Astrocyte of the spinal cord (primary cell): ENCODE measurements around the gene ACOX3.

ENCODE experiments used
- DNase-seq: peaks from one replicate; pipeline ENCODE4 v3.0.0; 2011; ENCODE audit warnings: low read depth, low spot score
- H3K4me3 ChIP-seq: 2 replicates; pipeline ENCODE4 v1.5.1; 2011; ENCODE audit warnings: low read depth, mild to moderate bottlenecking, low read length, moderate library complexity
- CTCF ChIP-seq: IDR thresholded peaks from 2 replicates; pipeline ENCODE4 v1.5.1; 2012; ENCODE audit warnings: low read depth, mild to moderate bottlenecking, low read length, inconsistent platforms
- in situ Hi-C: cut with HindIII; loops from 2 replicates; pipeline ENCODE4 v1.10.0; 2017; ENCODE audit warnings: low sequenced_read_pairs

The ACOX3 gene

GRCh38 chr4:8381814-8382581 lies 58.5 kb downstream of the ACOX3 start:
- in situ Hi-C loops, result no loop called here
- DNase-seq, result no peak
- no peak overlapping the region for H3K4me3 ChIP-seq
- no peak for TF ChIP-seq CTCF

GRCh38 chr4:8380511-8381415 lies 59.8 kb downstream of the ACOX3 start:
- H3K4me3 ChIP-seq, result no peak overlapping the region
- no peak for DNase-seq
- TF ChIP-seq CTCF, result no peak
- in situ Hi-C loops, result no loop called here

DNA sequence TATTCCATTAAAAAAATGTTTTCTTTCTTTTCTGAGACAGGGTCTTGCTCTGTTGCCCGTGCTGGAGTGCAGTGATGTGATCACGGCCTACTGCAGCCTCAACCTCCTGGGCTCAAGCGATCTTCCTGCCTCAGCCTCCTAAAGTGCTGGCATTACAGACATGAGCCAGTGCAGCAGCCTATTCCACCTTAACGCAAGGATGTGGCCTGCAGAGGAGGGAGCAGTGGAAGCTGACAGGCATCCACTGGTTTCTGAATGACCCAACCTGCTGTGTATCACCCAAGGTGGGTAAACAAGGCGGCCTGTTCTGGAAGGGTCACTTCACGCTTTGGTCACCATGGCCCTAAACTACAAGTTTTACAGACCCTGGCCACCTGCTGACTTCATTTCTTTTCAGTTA lies 60.8 kb downstream of the ACOX3 start:
- DNase-seq, result no peak
- no peak overlapping the region for H3K4me3 ChIP-seq
- in situ Hi-C loops, result no loop called here
- TF ChIP-seq CTCF, result no peak

- TF ChIP-seq CTCF, result no peak
- in situ Hi-C loops, result no loop called here
- no peak for DNase-seq
- H3K4me3 ChIP-seq, result no peak overlapping the region
Observed at GRCh38 chr4:8379281-8379680, 61.2 kb downstream of the ACOX3 start.

GRCh38 chr4:8378776-8379175 lies 61.7 kb downstream of the ACOX3 start:
- no peak for TF ChIP-seq CTCF
- H3K4me3 ChIP-seq, result no peak overlapping the region
- in situ Hi-C loops, result no loop called here
- no peak for DNase-seq

DNA sequence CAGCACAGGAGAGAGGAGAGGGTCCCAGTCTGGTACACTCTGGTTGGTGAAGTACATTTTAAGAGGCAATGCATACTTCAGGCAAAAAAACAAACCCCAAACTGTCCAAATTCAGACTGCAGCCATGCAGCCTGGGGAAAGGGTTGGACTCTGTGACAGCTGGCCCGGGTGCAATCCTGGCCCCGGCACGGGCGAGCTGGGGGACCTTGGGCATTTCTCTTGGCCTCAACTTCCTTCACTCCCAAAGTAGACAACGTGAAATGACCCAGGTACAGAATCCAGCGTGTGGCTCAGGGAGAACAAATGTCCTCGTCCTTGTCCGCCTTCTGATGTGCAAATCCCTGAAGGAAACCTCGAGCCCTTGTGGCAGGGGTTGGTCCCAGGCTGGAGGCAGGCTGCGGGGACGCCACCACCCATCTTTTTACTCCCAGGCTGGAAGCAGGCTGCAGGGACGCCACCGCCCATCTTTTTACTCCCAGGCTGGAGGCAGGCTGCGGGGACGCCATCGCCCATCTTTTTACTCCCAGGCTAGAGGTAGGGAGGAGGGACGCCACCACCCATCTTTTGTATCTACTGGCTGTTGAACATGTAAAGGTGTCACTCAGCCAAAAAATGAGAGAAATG lies 62.3 kb downstream of the ACOX3 start:
- in situ Hi-C loops, result no loop called here
- no peak overlapping the region for H3K4me3 ChIP-seq
- TF ChIP-seq CTCF, result no peak
- no peak for DNase-seq
